OCI-LY7 (cell line): ENCODE results near the gene AR. TPM values are rescaled to one million over a fixed set of nuclear protein-coding genes. Genes with fewer than 3 reads are reported as not detected.

Experiments
- BruUV-seq: library from RNA; stranded (reverse); fragments of 400-500 nt; replicated peaks from 2 replicates; lab custom pipeline; 2021; lab: Mats Ljungman, UMichigan
- CTCF ChIA-PET: fragments of 300-600 bp; sonication (Branson Sonifier 250); formaldehyde crosslinking; loops from one replicate; lab custom pipeline; 2022; ENCODE audit warnings: antibody characterized with exemption; ENCODE audit not compliant: unreplicated experiment; lab: Charles Lee
- POLR2A ChIA-PET: fragments of 300-600 bp; sonication (Branson Sonifier 250); formaldehyde crosslinking; loops from one replicate; lab custom pipeline; 2022; ENCODE audit warnings: antibody characterized with exemption; lab: Charles Lee
- DNase-seq: peaks from one replicate; pipeline ENCODE4 v3.0.0-alpha.2; 2015; ENCODE audit warnings: low spot score
- H2AFZ ChIP-seq: fragments of 200-600 bp; sonication (generic), shearing (Covaris generic); 2 replicates; pipeline ENCODE4 v1.6.1; 2014; ENCODE audit warnings: mild to moderate bottlenecking, antibody characterized with exemption, low read length, moderate library complexity
- H3K27ac ChIP-seq: fragments of 200-600 bp; sonication (generic); 2 replicates; pipeline ENCODE4 v1.5.1; 2014; ENCODE audit warnings: mixed run types, low read depth, mild to moderate bottlenecking, moderate library complexity, low read length, inconsistent platforms; ENCODE audit not compliant: poor library complexity, severe bottlenecking
- H3K36me3 ChIP-seq: fragments of 200-600 bp; sonication (generic); 2 replicates; pipeline ENCODE4 v1.6.1; 2014; ENCODE audit warnings: mild to moderate bottlenecking, antibody characterized with exemption, low read length, moderate library complexity, mixed read lengths; ENCODE audit not compliant: insufficient read depth
- H3K4me1 ChIP-seq: fragments of 200-600 bp; sonication (generic); 2 replicates; pipeline ENCODE4 v1.5.1; 2014; ENCODE audit warnings: mild to moderate bottlenecking, low read length; ENCODE audit not compliant: insufficient read depth, poor library complexity, severe bottlenecking
- H3K4me2 ChIP-seq: fragments of 200-600 bp; sonication (generic); 2 replicates; pipeline ENCODE4 v1.6.1; 2014; ENCODE audit warnings: mild to moderate bottlenecking, low read length
- H3K4me3 ChIP-seq: fragments of 200-600 bp; sonication (generic); 2 replicates; pipeline ENCODE4 v1.5.1; 2014; ENCODE audit warnings: mild to moderate bottlenecking, low read depth, low read length; ENCODE audit not compliant: poor library complexity, severe bottlenecking
- H3K79me2 ChIP-seq: fragments of 200-600 bp; sonication (generic); 2 replicates; pipeline ENCODE4 v1.6.1; 2016; ENCODE audit warnings: low read depth, mild to moderate bottlenecking, low read length, moderate library complexity, mixed read lengths; ENCODE audit not compliant: insufficient read depth
- H3K9me2 ChIP-seq: fragments of 200-600 bp; sonication (generic); 2 replicates; pipeline ENCODE4 v1.6.1; 2016; ENCODE audit warnings: mild to moderate bottlenecking, low read length, mixed read lengths; ENCODE audit not compliant: insufficient read depth
- H3K9me3 ChIP-seq: fragments of 200-600 bp; sonication (generic); 2 replicates; pipeline ENCODE4 v1.6.1; 2014; ENCODE audit warnings: mild to moderate bottlenecking, mixed run types, low read length, mixed read lengths
- H4K20me1 ChIP-seq: fragments of 200-600 bp; sonication (generic); 2 replicates; pipeline ENCODE4 v1.6.1; 2014; ENCODE audit warnings: mild to moderate bottlenecking, antibody characterized with exemption, low read length, moderate library complexity, mixed read lengths; ENCODE audit not compliant: insufficient read depth
- EZH2phosphoT487 ChIP-seq: fragments of 200-600 bp; sonication (generic); IDR thresholded peaks from 2 replicates; pipeline ENCODE4 v1.6.1; 2018; ENCODE audit warnings: low read depth, borderline replicate concordance, mild to moderate bottlenecking, mixed run types, antibody characterized with exemption, low read length, moderate library complexity, mixed read lengths
- intact Hi-C: fragments of 100-400 bp; cut with micrococcal nuclease; formaldehyde crosslinking; loops from one replicate; pipeline ENCODE4 v1.10.0; 2022; ENCODE audit not compliant: unreplicated experiment
- total RNA-seq, 2 experiments: library from RNA; depleted of rRNA in 1 of 2; stranded (reverse); fragments of >200 nt in 1 of 2; shearing (Covaris generic) in 1 of 2; gene quantifications; 2 replicates each; pipeline ENCODE4 v1.2.3, GENCODE V29; 2014 to 2022
- TF ChIP-seq, protein P1 (sequence below): fragments of 200-600 bp; sonication (generic); conservative IDR thresholded peaks from 2 replicates; pipeline ENCODE4 v1.5.1; 2014; ENCODE audit warnings: mild to moderate bottlenecking, antibody characterized with exemption, low read length, moderate library complexity, mixed read lengths

Gene AR
- total RNA-seq, 2 experiments from 2014 or later: not detected

- H3K79me2 ChIP-seq: no peaks in the 10 kb centered on the region
- BruUV-seq: no TSS peak
- H3K4me2 ChIP-seq: no peak overlapping the region
- no peak for DNase-seq
- no peak for TF ChIP-seq EZH2phosphoT487
- TF ChIP-seq, protein P1, sequence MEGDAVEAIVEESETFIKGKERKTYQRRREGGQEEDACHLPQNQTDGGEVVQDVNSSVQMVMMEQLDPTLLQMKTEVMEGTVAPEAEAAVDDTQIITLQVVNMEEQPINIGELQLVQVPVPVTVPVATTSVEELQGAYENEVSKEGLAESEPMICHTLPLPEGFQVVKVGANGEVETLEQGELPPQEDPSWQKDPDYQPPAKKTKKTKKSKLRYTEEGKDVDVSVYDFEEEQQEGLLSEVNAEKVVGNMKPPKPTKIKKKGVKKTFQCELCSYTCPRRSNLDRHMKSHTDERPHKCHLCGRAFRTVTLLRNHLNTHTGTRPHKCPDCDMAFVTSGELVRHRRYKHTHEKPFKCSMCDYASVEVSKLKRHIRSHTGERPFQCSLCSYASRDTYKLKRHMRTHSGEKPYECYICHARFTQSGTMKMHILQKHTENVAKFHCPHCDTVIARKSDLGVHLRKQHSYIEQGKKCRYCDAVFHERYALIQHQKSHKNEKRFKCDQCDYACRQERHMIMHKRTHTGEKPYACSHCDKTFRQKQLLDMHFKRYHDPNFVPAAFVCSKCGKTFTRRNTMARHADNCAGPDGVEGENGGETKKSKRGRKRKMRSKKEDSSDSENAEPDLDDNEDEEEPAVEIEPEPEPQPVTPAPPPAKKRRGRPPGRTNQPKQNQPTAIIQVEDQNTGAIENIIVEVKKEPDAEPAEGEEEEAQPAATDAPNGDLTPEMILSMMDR: no peak
- ChIA-PET CTCF (no interaction called here), POLR2A (no interaction called here)
- no peaks in the 10 kb centered on the region for H3K4me1 ChIP-seq
- no peaks in the 10 kb centered on the region for H3K9me3 ChIP-seq
- H3K4me3 ChIP-seq: no peak overlapping the region
- no peaks in the 10 kb centered on the region for H3K9me2 ChIP-seq
- no peak overlapping the region for H2AFZ ChIP-seq
- intact Hi-C loops: no loop called here
- no peaks in the 10 kb centered on the region for H3K36me3 ChIP-seq
- H4K20me1 ChIP-seq: no peaks in the 10 kb centered on the region
- H3K27ac ChIP-seq: no peak overlapping the region
Observed at GRCh38 chrX:67700602-67701001, 156.8 kb downstream of the AR start.

DNA sequence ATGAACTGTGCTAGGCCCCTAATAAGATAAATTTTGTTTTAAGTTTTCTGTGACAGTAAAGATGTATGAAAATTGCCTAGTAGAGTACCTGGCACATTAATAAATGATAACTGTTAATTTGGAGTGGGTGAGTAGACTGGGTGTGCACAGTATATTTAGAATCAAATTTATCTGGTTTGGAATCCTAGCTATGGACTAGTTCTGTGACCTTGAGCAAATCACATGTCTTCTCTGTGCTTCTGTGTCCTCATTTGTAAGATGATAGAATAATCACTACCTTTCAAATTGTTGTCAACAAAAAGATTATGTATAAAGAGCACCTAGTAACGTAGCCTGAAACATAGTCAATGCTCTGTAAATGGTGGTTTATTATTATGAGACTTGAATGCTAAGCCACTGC lies 170.2 kb downstream of the AR start:
- Histone ChIP-seq H3K4me2 (no peak overlapping the region), H3K4me3 (no peak overlapping the region), H2AFZ (no peak overlapping the region), H3K27ac (no peak overlapping the region), H3K79me2 (no peaks in the 10 kb centered on the region), H3K9me3 (no peaks in the 10 kb centered on the region), H3K4me1 (no peaks in the 10 kb centered on the region), H3K36me3 (no peaks in the 10 kb centered on the region), H3K9me2 (no peaks in the 10 kb centered on the region), H4K20me1 (no peaks in the 10 kb centered on the region)
- POLR2A ChIA-PET: interaction anchor here (2.1 kb wide), 1 partner anchor 14 kb away, joined by 6 read pairs; no protein-coding TSS in a partner anchor
- no peak for TF ChIP-seq EZH2phosphoT487
- TF ChIP-seq, protein P1: no peak
- CTCF ChIA-PET: no interaction called here
- intact Hi-C loops: no loop called here
- DNase-seq: no peak
- no TSS peak for BruUV-seq

- CTCF ChIA-PET: no interaction called here
- no peak overlapping the region for H2AFZ ChIP-seq
- no peaks in the 10 kb centered on the region for H3K4me1 ChIP-seq
- H3K4me3 ChIP-seq: no peak overlapping the region
- H3K9me2 ChIP-seq: no peaks in the 10 kb centered on the region
- no peaks in the 10 kb centered on the region for H3K9me3 ChIP-seq
- TF ChIP-seq EZH2phosphoT487: no peak
- TF ChIP-seq, protein P1: no peak
- no TSS peak for BruUV-seq
- H3K79me2 ChIP-seq: no peaks in the 10 kb centered on the region
- no peaks in the 10 kb centered on the region for H3K36me3 ChIP-seq
- H3K27ac ChIP-seq: no peak overlapping the region
- POLR2A ChIA-PET: interaction anchor here (0.6 kb wide), 1 partner anchor 12 kb away, joined by 4 read pairs; no protein-coding TSS in a partner anchor
- H4K20me1 ChIP-seq: no peaks in the 10 kb centered on the region
- DNase-seq: no peak
- intact Hi-C loops: no loop called here
- no peak overlapping the region for H3K4me2 ChIP-seq
Observed at GRCh38 chrX:67717571-67717970, 173.8 kb downstream of the AR start.
